HUDEP-2 (cell line): Measurements from ENCODE around the gene CAMK2A.
A peak's percentile ranks its signal among the peaks of the same experiment; 100 is the strongest.

Experiments used
- DNase-seq, 76 experiments: peaks; one replicate each; lab custom pipeline; 2025; ENCODE audit not compliant: unreplicated experiment in 76 of 76; lab: John Stamatoyannopoulos, UW

CAMK2A gene

GRCh38 chr5:150302301-150303069 is 12.9 kb upstream of the CAMK2A start, which contains the start of gene ARSI:
TSS of gene ARSI (minus strand) at chr5:150302905. CDS start at chr5:150302373, 532 bp downstream.
- DNase-seq: no peak

- DNase-seq: no peak
These were observed 12.3 kb upstream of the CAMK2A start for GRCh38 chr5:150301901-150302300.

- DNase-seq: no peak
These were observed 11.6 kb upstream of the CAMK2A start for GRCh38 chr5:150301170-150301505.

GRCh38 chr5:150300496-150301169 is 11.1 kb upstream of the CAMK2A start:
- no peak for DNase-seq

DNA sequence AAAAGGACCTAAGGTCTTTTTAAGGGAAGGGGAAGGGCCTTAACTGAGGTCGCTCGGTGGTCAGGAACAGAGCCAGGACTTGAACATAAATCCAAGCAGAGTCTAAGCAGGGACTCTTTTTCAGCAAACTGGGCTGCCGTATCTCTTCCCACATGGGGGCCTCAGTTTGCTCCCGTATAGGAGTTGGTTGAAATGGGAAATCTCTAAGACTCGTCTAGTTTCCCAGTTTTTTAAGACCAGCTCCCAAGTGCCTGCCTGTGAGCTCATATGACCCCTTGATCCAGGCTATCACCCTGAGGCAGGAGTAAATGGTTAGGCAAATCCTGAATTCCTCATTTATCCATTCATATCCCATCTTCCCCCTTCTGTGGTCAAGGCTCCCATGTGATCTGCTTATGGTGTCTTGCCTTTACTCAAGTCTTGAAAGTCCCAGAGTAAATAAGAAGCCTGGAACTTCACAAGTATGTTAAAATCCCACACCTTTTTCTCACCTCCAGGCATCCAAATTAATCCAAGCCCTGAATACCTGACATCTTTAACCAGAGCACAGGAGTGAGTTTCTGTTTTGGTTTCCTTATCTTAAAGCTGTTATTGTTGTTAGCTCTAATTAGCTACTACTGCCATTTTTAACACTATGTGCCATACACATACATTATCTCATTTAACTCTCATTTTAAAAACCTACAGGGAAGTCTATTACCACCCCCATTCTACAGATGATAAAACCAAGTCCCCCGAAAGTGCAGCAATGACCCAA is 10.2 kb upstream of the CAMK2A start:
- DNase-seq: no peak

DNA sequence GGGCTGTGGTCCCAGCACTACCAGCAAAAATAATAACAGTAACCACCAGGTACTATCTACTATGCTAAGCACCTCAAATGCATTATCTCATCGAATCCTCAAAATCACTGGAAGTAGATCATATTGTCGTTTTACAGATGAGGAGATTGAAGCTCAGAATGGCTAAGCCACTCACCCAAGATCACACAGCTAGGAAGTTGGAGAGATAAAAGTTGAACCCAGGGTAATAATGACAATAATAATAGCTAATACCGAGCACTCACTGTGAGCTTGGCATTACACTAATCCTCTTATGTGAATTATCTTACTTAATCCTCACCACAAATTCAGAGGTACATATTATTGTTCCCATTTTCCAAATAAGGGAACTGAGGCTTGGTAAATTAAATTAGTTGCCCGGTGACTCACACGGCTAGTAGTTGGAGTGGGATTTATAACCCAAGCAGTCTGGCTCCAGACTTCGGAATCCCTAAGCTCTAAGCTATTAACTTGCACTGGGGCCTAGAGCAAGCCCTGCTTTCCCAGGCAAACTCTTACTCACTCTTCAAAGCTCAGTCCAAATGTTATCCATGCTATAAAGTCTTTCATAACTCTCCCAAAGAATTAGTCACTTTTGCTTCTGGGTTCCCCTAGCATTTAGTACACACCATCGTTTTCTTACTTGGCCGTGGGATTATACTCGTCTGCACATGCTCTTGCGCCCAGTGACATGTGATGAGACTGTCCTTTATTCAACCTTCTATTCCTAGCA is 9.3 kb upstream of the CAMK2A start:
- DNase-seq: no peak

DNA sequence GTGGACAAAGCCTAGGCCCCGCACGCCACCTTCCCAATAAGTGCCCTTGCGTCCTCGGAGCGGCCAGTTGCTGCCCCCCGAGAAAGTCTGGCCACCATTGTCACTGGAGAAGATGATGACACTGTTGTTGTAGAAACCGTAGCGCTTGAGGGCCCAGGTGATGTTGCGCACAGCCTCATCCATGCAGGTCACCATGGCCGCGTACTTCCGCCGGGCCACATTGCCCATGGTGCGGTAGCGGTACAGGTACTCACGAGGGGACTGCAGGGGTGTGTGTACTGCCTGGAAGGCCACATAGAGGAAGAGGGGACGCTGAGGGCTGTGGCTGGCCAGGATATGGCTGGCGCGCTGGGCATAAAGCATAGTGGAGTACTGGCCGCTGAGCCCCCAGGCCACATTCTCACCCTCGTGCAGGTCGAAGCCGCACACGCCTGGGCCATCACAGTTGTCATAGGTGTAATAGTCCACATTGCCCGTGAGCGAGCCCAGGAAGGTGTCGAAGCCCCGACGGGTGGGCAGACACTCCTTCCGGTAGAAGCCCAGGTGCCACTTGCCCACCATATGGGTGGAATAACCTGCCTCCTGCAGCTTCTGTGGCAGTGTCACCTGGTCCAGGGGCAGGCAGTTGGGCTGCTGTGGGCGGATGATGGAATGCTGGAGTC is 8.5 kb upstream of the CAMK2A start:
- no peak for DNase-seq

DNA sequence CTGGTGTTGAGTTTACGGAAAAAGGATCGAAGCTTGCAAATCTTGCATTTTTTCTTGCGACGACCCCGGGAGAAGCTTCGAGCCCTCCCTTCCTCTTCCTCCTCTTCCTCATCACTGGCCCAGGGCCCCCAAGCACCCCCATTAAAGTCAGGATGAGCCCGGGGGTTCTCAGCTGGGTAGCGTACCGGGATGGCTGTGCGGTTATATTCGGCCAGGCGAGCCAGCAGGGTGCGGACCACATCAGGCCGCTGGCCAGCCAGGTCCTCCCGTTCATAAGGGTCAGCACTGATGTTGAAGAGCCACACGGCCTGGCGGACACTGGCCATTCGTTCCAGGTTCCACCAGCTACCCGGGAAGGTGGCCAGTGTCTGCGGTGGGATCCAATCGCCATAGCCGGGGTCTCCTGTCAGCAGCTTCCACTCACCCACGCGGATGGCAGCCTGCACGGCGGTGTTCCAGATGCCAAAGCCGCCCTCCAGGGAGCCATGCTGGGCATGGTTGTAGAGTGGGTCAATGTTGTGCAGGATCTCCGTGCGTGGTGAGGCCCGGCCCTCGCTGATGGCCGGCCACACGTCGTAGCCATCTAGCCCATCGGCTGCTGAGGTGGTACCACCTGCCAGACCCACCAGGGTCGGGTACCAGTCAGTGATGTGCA is 7.8 kb upstream of the CAMK2A start:
- no peak for DNase-seq

GRCh38 chr5:150296496-150296895 is 6.9 kb upstream of the CAMK2A start:
- DNase-seq: no peak

DNA sequence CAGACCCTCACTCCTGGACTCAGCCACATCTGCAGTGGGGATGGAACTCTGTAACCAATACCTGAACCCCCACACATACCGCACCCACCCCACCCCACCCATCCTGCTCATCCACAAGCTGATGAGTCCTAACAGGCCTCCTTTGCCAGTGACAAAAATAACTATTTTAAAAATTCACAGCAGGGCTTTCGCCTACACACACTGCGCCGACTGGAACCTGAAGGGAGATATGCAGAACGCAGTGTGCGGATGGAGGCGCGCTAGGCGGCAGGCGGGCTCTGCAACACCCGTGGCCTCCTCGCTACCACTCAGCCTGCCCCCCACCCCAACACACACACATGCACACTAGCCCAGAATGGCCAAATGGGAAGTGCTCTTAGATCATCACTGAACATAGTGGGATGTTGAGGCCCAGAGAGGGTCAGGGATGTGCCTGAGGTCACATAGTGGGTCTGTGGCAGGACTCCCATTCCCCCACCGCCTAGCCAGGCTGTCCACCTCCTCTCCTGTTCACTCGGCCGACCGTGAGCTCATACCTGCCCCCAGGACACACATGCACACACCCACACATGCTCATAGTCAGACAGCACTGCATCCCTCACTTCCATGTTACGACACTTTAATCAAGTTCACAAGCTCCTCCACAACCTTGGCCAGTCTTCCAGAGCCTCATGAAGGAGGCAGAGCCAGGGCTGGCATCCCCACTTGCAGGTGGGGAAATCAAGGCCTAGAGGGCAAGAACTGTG is 6.3 kb upstream of the CAMK2A start:
- DNase-seq: no peak

- DNase-seq: no peak
These were observed 5.6 kb upstream of the CAMK2A start for GRCh38 chr5:150295172-150295634.

DNA sequence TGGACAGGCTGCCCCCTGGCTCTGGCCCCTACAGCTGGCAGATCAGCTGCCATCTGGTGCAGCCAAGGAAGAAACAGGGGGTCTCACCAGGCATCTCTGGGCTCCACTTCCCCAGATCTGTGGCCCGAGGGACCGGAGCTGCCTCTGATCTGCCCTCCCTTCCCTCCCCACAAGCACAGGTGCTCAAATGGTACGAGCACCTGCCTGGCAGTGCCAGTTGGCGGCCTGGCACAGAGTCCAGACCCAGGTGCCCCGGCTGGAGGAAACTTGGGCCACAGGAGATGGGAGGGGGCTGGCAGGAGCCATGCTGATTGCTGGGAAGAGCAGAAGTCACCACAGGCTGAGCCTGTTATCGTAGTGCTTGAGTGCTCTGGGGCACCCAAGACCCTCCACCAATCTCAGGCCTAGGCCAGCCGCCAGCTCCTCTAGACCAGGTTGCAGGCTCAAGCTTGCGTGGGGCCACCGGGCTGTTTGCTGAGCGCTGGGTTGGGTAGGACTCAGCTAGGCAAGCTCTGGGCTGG is 5.0 kb upstream of the CAMK2A start:
- DNase-seq: no peak

- peak in 4 of 76 experiments; percentile 6 to 9 (median 7) for DNase-seq
These were observed 3.7 kb upstream of the CAMK2A start for GRCh38 chr5:150293091-150293941.

DNA sequence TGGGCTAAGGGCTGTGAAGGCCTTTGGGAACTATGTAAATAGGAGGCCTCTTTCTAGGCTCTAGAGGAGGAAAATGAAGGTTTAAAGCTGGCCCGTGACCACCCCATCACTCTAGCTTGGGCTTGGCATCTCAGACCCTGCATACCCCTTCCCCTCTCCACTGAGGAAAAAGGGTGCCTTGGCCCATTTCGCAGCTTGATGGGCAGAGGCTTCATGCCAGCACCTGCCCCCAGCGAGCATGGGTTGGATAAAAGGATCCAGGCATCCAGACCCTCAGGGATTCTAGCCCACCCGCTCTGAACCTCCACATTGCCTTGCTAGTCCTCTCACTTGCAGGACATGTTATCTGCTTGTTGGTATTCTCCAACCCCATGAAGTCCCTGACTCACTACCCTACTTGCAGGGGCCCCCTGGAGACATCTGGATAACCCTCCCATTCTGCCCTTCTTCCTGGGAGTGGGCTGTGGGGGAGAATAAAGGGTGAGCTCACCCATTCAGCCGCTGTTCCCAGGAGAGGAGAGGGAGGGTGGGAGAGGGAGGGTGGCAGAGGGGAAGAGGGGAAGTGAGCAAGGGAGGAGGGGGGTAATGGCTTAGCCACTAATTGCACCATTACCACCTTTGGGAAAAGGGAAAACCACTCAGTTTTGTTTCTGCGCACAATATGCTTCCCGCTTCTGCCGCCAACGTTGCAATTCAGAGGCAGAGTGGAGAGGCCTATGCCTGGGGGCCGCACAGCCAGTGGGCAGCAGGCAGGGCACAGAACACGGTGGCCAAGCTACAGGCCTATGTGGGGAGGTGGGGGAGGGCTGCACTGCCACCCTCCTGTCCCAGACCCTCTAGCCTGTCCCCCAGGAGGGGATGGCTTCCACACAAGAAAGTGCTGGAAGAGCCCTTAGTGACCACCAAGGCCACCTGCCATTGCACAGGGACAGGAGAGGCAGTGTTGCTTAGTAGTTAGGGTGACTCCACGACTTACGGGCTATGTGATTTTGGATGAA is 2.1 kb upstream of the CAMK2A start:
- DNase-seq: no peak

- DNase-seq: no peak
These were observed 782 bp downstream of the CAMK2A start for GRCh38 chr5:150288791-150289190.

DNA sequence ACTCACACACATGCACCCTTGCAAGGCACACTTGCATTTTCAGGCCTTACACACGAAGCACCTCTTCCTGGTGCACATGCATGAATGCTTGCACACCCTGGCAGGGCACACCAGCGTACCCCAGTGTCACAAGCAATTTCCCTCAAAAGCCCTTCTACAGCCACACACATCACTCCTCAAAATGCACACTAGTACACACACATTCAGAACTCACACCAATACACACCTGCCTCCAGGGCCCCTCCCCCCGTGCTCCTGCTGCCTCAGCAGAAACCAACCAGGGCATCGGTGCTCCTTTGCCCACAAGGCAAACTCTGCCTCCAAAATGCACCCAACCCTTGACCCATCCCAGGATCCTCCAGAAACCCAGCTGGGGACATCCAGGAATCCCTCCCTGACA is 1.2 kb downstream of the CAMK2A start:
- DNase-seq: no peak

GRCh38 chr5:150286820-150287219 is 2.8 kb downstream of the CAMK2A start:
- DNase-seq: peak in 10 of 76 experiments; percentile 1 to 53 (median 9)
